ENCODE data around the gene TNIK.

GRCh38 chr3:171375666-171376595 lies 84.3 kb downstream of the TNIK start:
- TF ChIP-seq POLR2A (IDR thresholded peaks at IDR 0.05) (no peak), CTCF (IDR thresholded peaks at IDR 0.05) (no peak)

All from uterus (tissue), 2 donors.